NCI-H510A (cell line): ENCODE results near the gene EGFR.

Source experiments
- DNase-seq: peaks from one replicate; lab custom pipeline; 2025; lab: John Stamatoyannopoulos, UW

EGFR gene

DNA sequence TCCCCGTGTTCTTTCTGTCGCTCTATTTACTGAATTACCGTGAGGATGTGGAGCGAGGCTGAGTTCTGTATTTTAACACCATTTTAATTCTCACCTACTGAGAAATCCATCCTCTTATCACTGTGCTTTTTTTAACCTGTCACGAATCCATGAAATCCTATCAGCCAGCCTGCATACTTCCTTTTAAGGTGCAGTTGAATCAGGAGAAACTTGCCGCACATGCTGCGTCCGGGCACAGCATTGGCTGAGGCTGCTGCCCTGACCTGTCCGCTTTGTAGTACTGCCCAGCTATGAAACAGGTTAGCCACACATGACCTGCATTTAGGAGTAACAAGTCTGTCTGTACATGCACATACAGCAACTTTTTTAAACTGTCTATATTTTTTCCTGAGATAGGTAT is 82.5 kb downstream of the EGFR start:
- no peak for DNase-seq

DNA sequence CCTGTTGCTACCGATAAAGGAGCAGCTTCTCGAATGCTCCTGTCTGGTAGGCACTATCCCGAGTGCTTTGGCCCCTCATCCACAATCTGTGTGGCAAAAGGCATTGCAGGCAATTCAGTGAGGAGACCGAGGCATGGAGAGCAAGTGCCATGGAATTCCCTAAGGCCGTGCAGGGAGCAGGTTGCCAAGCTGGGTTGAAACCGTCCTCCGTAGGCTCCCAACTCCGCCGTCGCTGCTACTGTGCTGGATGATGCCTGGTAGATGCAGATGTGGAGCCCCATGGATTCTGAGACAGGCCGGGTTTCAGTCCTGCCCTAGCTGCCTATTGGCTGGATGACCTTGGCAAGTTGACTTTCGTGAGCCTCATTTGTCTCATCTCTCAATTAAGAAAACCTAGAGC is 85.3 kb downstream of the EGFR start:
- no peak for DNase-seq

DNA sequence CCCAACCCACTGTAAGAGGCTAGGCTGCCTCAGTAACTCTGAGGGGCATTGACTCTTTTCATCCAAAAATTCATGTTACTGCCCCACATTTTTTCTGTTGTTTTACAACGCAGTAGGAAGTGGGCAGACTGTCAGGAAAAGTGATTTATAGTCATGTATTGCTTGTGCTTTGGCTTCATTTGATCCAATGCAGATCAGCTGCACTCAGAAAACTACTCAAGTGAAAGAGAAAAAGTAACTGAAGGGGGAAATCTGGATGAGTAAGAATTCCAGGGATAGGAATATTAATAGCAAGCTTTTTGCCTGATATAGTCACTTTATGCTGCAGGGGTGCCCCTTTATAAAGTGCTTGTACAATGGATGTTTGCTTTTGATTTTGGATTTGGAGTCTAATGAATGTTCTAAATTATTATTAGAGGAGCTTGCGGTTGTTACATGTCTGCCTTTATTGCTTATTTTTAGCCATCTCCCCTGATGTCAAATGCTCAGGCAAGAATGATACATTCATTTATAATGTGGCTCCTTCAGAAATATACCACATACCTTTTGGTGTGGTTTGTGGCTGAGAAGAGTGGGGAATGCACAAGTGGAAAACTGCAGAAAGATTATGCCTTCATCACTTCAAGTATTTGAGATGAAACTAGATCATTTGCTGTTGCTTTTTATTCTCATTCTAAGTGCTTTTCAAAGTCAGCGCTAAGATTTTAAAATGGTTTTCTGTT is 86.1 kb downstream of the EGFR start:
- no peak for DNase-seq

DNA sequence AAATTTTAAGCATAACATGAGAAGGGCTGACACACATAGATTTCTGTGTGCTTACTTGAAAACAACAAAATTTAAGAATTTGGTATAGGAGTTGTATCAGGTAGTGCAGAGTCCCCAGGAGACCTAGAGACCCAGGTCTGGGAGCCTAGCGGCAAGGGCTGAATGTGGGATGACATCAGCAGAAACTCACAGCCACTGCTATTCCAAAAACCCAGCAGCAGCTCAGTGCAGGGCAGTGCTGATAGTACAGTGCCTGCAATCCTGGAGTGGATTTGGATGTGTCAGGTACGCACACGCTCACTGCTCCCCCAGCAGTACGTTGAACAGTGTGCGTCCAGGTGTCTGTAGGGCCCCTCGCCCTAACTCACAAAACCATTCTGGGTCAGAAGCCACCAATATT is 87.1 kb downstream of the EGFR start:
- no peak for DNase-seq

DNA sequence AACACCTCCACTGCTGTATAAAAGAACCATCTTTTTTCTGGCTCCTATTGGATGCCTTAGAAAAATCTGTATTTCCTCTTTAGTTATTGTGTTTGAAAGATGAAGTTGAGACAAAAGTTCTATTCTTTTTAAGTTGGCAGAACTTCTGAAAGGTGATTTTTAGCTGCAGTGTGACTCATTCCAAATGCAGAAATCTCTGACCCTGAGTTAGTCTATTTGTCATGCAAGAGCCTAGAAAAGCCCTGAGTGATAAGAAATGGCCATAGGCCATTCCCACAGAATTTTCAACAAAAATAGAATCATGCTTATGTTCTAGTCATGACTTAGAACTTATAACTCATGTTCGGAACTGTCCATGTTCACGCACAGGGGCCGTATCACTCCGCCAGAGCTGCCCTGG is 89.1 kb downstream of the EGFR start:
- no peak for DNase-seq

DNA sequence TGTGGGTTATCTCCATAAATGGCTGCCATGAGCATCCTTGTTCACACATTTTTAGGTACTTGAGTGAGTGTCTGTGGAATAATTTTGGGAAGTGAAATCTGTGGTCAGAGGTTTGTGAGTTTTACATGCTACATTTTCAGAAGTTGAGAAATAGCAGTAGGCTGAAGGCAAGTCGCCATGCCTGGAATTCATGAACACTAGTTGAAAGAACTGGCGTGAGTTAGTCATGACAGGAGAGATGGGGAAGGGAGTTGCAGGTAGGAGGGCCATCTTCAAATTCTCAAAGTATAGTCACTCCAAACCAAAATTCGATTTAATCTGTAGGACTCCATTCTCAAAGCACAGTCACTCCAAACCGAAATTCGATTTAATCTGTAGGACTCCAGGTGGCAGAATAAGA is 89.6 kb downstream of the EGFR start:
- DNase-seq, result no peak

DNA sequence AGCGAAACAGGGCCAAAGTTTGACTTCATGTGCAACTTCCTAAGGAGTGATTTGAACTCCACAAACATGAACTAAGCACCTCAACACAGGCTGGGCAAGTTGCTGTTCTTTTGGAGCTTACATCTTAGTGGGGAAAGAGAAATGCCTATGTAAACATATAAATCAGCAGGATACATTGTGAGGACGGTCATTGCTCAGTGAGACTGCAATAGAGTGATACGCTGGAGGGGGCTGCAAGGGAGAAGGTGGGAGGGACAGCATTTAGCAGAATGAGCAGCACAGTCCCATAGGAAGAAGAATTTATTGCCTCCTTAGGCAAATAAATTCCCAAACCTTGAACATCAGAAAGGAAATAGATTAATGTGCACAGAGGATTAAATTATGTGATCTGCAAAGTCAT is 90.0 kb downstream of the EGFR start:
- DNase-seq, result no peak

DNA sequence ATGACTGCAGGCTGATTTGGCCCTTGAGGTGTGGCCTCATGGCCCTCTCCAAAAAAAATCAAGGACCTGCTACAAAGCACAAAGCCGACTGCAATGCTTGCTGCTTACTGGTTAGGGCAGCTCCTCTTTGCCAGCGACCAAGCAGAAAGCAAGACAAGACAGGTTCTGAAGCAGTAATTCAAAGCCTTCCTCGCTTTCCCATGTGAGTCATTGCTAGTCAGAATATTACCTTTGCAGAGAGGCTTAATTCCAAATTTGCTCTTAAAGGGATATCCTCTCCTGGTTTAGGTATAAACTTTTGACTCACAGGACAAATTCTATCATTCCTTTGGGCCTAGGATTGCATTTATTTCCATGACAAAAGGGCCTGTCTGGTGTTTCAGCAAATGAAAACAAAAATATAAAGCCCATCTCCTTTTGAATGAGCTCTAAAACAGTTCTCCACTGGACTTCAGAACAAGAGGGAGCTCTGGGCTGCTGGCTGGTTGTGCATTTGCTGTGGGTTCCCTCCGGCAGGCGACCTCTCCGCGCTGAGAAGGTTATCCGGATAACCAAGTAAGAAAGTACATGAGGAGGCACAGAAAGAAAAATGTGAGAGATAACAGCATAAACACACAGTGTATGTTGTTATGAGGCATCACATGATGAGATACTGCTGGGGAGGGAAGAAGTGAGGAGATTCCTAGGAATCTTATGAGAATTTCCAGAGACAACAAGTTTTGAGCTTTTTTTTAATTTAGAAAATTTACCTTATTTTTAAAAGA is 90.8 kb downstream of the EGFR start:
- no peak for DNase-seq

DNA sequence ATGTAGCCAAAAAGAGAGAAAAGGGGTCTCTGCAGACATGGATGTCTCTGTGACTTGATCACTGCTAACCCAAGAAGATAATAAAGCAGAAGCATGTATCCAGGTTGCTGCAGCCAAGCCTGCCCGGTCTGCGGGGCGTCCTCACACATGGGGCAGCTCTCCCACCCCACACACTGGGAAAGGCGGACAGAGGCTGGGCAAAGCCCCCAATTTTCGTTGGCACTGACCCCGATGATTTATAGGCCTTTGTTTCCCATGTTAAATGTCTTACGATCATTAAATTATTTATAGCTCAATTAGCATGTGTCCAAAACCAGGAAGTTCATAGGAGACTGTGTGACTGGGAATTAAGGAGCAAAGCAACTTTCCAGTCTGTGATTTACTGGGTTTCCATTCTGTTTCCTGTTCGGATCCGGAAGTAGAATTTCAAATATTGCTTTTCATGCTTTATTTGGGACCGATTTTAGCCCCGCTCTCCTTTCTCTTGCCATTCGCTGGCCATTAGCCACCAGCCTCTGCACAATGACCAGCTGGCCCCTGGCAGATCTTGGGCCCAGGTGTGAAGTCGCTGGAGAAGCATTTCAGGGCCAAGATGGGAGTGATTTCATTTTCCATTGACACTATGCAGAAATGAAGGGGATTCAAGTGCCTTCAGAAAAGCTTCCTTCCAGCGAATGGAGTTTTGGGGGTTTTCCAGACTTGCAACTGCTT is 91.6 kb downstream of the EGFR start:
- no peak for DNase-seq

DNA sequence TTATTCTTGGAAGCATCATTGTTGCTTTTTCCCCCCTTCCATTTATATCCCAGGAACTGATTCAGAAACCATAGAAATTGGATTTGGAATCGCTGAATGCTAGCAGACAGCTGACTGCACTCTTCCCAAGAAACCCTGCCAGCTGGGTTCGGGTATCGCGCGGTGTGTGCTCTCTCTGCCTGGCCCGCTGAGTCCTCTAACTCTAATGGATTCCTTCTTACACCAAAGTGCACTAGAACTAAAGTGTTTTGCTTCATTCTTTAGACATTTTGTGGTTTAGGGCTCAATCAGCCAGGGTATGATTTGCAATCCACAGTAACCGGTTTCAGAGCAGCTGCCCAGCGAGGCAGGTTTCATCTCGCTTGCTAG is 92.2 kb downstream of the EGFR start:
- no peak for DNase-seq

DNA sequence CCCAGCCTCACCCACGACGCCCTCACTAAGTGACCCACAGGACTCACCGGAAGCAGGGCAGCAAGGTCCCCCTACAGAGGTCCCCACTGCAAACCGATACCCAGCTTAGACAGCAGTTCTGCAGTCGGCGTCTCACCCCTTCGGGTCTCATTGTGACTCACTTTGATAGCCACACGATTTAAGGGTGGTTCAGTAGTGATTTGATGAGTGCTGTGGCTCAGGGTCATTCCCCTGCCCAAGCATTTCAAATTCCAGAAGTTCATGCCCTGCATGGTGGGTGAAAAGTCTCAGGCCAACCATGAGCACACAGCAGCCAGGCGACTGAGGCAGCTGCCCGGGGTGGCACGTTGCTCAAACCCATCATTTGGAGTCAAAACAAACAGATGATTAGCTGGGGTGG is 93.2 kb downstream of the EGFR start:
- no peak for DNase-seq

DNA sequence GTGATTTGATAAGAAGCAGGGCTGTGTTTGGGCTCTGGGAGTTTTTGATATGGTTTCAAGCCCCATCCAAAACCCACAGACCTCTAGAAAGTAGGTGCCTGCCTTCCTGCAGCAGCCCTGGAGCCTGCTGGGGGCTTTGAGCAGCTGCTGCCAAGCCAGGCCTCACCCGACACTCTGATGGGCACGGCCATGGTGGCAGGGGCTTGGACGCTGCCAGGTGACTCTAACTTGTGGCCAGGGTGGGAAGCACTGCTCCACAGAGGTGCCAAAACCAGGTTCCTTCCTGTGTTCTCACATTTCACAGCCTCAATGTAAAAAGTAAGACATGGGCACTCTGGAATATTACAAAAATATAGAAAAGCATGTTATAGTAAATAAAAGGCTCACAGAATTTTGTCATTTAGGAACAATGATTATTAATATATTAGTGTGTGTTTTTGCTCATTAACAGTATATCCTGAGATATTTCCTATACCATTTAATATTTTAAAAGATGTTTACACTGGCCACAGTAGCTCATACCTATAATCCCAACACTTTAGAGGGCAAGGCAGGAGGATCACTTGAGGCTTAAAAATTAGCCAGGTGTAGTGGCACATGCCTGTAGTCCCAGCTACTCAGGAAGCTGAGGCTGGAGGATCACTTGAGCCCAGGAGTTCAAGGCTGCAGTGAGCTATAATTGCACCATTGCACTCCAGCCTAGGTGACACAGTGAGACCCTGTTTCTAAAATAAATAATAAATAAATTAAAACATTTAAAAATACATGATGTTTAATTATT is 95.1 kb downstream of the EGFR start:
- no peak for DNase-seq

DNA sequence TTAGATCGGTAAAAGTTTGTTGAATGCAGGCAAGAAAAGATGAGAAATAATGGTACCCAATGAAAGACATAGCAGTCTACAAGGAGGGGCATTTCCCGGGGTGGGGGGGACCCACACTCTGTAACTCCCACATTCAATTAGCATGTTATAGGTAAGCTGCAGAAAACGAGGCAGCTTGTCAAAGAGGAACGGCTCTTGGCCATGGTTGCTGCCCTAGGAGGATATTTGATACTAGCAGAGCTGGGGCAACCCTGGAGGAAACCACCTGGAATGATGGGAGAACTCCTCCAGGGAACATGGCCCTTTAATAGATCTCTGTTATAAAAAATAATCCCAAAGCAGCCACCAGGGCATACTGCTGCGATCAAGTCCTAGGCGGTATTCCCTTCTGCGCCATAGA is 98.5 kb downstream of the EGFR start:
- no peak for DNase-seq

DNA sequence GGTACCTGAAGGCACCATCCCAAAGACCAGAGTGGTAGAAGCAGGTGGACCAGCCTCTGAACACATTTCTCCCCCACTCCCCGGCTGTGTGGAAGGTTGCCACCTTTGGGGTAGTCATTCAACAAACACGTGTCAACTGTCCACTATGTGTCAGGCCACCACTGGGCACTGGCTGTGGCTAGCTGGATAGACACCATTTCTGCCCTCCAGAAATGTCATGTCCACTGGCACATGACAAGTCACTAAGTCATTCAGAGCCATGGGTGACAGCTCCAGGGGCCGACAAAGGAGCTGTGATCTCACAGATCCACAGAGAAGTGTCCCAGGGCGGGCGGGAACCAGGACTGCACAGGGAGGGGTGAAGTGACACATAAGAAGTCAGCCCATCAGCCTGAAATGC is 99.6 kb downstream of the EGFR start:
- no peak for DNase-seq

DNA sequence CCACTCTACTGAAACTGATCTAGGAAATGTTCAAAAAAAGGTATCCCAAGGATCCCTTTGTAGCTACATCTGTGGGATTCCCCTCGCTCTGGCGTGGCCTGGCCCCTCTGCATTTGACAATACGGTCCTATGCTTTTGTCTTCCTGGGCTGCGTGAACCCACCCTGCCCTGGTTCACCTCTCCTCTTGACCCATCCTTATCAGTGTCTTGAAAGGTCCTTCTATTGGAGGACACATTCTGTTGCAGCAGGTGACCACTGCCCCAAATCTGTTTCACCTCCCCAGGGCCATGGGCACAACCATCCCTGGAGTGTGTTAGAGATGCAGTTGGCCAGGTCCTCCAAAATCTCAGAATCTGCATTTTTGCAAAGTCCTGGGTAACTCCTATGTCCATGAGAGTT is 100.8 kb downstream of the EGFR start:
- DNase-seq, result no peak

DNA sequence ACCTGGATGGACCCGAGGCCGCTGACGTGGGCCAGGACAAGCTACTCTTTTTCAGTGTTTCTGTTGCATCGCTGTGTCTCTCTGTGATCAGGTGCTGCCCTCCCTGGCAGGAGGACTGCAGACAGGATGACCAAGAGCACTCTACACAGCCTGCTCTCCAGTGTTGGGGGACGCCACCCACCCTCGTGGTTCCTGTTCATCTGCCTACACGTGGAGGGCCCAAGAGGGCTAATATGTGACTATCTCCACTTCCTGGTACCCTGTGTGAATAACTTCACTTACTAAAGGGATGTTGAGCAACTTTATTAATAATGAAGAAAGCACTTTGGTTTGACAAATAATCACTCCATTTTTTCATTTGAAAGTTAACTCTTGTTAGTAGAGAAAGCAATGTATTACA is 101.3 kb downstream of the EGFR start:
- no peak for DNase-seq

DNA sequence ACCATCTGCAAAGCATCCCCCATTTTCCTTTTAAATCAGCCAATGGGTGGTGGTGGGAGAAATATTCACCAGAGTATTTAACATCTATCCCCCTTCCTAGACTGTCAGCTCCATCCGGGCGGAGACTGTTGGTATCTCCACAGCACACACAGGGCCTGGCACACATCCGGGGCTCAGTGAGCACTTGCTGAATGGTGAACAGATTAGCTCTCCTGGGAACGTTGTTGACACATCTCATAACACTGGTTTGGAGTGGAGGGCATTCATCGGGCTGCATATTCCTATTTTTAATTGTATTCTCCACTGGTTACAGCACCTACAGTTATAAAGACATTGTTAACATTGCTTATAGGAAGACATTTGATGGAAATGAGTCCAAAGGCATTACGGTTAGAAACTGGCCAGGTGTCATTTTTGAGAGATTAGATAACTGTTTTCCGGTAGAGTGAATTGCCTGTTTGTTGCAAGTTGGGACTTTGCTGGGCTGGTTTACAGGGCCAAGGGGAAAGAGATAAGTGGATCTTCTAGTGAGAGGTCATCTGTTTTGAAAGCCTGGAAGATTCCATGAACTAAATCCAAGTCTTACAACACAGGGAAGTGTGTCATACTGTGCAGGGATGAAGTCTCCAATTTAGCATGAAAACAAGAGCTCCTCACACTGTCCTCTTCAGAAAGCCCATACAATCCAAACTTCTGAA is 101.8 kb downstream of the EGFR start:
- no peak for DNase-seq

DNA sequence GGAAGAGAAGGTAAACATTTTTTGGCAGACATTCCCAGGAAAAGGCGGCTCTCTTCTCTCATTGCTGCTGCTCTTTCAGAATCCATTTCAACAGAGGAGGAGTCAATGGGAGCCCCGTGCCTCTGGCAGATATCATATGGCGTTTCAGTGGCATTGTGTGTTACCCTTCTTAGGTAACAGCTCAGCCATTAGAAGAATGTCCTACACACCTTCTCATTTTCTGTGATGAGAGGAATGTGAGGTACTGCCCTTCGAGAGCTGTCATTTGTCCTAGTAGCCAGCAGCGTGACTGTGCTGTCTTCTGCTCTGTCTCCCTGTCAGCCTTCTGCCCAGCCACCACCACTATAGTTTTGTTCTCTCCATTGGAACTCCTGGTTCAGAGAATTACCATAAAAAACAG is 102.4 kb downstream of the EGFR start:
- no peak for DNase-seq

DNA sequence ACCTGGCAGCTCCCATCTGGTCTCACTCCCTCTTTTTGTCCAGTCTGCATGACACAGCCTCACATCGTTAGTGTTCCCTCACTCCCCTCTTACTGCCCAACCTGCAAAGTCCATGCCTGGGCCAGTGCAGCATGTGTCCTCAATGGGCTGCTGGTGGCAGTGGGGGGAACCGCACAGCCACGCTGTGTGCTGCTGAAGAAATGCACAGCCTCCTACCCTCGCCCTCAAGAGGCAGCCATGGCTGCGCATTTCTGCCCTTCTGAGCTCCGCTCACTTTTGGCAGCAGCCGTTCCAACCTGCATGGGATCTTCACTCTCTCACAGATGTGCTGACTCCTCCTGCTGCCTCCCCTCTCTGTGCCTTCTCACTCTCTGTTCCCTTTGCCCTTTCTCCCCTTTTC is 103.4 kb downstream of the EGFR start:
- no peak for DNase-seq

DNA sequence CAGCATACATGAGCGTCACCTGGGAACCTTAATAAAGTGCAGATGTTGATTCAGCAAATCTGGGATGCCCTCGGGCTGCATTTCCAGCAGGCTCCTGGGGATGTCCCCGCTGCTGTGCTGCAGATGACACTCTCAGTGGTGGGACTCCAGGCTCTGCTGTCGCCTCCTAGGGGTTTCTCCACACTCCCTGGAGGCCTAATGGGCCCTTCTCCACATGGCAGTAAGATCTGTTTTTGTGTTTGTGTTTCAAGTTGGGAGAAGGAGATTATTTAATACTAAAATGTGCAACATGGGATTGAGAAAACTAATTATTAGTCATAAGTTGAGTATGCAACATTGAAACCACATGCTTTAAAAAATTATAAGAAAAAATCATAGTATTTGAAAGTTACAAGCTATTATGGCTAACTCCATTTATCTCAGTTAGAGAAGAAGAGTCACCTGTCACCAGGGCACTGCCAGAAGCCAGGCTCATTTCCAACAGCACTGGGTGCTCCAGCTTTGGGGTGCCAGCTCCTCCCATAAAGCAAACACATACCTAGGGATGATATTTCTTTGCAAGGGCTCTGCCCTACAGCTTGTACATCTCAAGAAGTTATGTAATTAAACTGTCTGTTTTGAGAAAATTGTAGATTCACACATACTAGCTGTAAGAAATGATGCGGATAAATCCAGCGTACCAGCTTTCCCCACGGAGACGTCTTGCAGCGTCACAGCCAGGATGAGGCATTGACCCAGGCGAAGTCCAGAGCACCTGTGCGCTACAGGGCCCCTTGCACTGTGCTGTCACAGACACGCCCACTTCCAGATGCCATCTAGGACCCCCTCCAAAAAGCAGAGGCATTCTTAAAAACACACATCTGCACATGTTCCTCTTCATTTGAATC is 106.4 kb downstream of the EGFR start:
- DNase-seq, result no peak

DNA sequence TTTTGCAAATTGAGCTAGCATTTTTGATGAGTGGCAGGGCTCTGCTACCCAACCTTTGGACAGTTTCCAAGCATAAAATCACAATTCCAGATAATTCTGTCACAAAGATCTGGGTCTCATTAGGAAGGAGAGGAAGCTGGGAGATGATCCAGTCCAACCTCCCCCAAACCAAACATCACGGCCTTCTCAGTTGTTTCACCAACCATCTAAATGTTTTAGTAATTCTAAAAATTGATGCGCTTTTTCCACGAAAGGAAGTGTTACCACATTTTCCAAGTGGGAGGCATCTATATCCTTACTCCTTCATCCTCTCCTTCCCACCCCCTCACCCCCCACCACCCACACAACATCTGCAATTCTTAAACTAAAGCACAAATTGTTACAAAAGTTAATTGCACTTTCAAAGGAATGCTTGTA is 108.3 kb downstream of the EGFR start:
- DNase-seq, result no peak
